Type B pancreatic cell (in vitro differentiated cells): ENCODE results near the gene MGAM2. TPM values are rescaled to one million over a fixed set of nuclear protein-coding genes. Genes with fewer than 3 reads are reported as not detected.
"Not testable (repeated sequence)": the region's sequence is repeated elsewhere in the genome, so short reads cannot be mapped to it uniquely, and the experiment has no call there.

Experiments
- DNase-seq: peaks from one replicate; pipeline ENCODE4 v3.0.0; 2021; ENCODE audit warnings: mixed read lengths; ENCODE audit not compliant: unreplicated experiment; ENCODE audit errors: extremely low spot score
- H3K27ac Mint-ChIP-seq: 2 replicates; pipeline ENCODE4 v1.8.0; 2021; ENCODE audit warnings: mild to moderate bottlenecking, mixed read lengths
- H3K27me3 Mint-ChIP-seq: 2 replicates; pipeline ENCODE4 v1.8.0; 2021; ENCODE audit warnings: mixed read lengths
- H3K36me3 Mint-ChIP-seq: 2 replicates; pipeline ENCODE4 v1.8.0; 2021; ENCODE audit warnings: mixed read lengths
- H3K4me1 Mint-ChIP-seq: one replicate; pipeline ENCODE4 v1.8.0; 2021; ENCODE audit warnings: mixed read lengths; ENCODE audit not compliant: unreplicated experiment
- H3K4me3 Mint-ChIP-seq: 2 replicates; pipeline ENCODE4 v1.8.0; 2021; ENCODE audit warnings: mild to moderate bottlenecking, mixed read lengths
- H3K9me3 Mint-ChIP-seq: 2 replicates; pipeline ENCODE4 v1.8.0; 2021; ENCODE audit warnings: mixed read lengths
- total RNA-seq: library from RNA; stranded (reverse); gene quantifications from 2 replicates; pipeline ENCODE4 v1.2.1, GENCODE V29; 2021; ENCODE audit warnings: low replicate concordance
- TF ChIP-seq, protein P1 (sequence below): fragments of 200-600 bp; sonication (generic); conservative IDR thresholded peaks from 2 replicates; pipeline ENCODE4 v1.5.0; 2021; ENCODE audit warnings: antibody characterized with exemption, mild to moderate bottlenecking

Gene MGAM2
- total RNA-seq, 1 donor from 2014 or later = 5.9 TPM

GRCh38 chr7:142097571-142097970, 13.9 kb upstream of the MGAM2 start:
- Mint-ChIP-seq H3K4me1 (no peaks in the 10 kb centered on the region), H3K27me3 (no peaks in the 10 kb centered on the region), H3K36me3 (no peaks in the 10 kb centered on the region), H3K27ac (no peak overlapping the region), H3K9me3 (no peaks in the 10 kb centered on the region), H3K4me3 (no peak overlapping the region)
- TF ChIP-seq, protein P1, sequence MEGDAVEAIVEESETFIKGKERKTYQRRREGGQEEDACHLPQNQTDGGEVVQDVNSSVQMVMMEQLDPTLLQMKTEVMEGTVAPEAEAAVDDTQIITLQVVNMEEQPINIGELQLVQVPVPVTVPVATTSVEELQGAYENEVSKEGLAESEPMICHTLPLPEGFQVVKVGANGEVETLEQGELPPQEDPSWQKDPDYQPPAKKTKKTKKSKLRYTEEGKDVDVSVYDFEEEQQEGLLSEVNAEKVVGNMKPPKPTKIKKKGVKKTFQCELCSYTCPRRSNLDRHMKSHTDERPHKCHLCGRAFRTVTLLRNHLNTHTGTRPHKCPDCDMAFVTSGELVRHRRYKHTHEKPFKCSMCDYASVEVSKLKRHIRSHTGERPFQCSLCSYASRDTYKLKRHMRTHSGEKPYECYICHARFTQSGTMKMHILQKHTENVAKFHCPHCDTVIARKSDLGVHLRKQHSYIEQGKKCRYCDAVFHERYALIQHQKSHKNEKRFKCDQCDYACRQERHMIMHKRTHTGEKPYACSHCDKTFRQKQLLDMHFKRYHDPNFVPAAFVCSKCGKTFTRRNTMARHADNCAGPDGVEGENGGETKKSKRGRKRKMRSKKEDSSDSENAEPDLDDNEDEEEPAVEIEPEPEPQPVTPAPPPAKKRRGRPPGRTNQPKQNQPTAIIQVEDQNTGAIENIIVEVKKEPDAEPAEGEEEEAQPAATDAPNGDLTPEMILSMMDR = no peak
- no peak for DNase-seq

DNA sequence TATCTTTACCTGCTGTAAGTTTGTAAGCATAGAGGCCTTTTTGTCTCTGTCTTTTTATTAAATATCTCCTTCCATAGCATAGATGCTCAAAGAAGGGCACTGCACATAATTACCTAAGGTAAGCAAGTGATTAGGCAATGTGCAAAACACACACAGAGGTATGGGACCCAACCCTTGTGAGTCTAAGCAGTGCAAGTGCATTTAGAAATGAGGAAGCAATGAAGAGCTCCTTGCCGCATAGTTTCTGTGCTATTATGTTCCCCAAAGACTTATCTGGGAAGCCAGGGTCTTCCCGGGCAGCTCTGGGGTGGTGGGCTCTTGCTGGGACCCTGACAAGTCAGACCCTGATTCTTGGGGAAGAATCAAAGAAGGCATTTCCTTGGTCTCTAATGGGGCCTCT, 13.5 kb upstream of the MGAM2 start:
- Mint-ChIP-seq H3K27me3 (no peaks in the 10 kb centered on the region), H3K27ac (no peak overlapping the region), H3K36me3 (no peaks in the 10 kb centered on the region), H3K4me1 (no peaks in the 10 kb centered on the region), H3K4me3 (no peak overlapping the region), H3K9me3 (no peaks in the 10 kb centered on the region)
- no peak for DNase-seq
- TF ChIP-seq, protein P1 = no peak

- H3K4me3 Mint-ChIP-seq, H3K27ac Mint-ChIP-seq, DNase-seq, H3K36me3 Mint-ChIP-seq, H3K27me3 Mint-ChIP-seq, H3K4me1 Mint-ChIP-seq, H3K9me3 Mint-ChIP-seq: not testable (repeated sequence)
These were observed 12.2 kb upstream of the MGAM2 start for GRCh38 chr7:142099347-142099746.

DNA sequence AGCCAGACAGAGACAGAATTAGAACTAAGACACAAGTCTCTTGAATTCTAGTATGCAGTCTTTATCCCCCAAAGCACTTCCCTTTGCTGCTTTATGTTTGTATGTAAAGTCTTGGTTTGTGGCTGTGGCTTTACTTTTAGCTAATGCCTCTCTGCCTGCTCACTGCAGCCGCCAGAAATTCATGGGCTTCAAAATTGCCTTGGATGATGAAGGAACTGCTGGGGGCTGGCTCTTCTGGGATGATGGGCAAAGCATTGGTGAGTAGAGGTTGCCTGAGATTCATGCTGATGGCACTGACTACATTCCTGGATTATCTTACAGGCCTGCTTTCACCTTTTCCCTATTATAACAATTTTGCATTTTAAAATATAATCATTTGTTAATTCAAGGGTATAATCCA, 10.9 kb upstream of the MGAM2 start:
- no peak overlapping the region for H3K27ac Mint-ChIP-seq
- H3K4me3 Mint-ChIP-seq = no peak overlapping the region
- no peaks in the 10 kb centered on the region for H3K27me3 Mint-ChIP-seq
- DNase-seq = no peak
- TF ChIP-seq, protein P1 = no peak
- no peaks in the 10 kb centered on the region for H3K36me3 Mint-ChIP-seq
- H3K9me3 Mint-ChIP-seq = no peaks in the 10 kb centered on the region
- H3K4me1 Mint-ChIP-seq = no peaks in the 10 kb centered on the region

DNA sequence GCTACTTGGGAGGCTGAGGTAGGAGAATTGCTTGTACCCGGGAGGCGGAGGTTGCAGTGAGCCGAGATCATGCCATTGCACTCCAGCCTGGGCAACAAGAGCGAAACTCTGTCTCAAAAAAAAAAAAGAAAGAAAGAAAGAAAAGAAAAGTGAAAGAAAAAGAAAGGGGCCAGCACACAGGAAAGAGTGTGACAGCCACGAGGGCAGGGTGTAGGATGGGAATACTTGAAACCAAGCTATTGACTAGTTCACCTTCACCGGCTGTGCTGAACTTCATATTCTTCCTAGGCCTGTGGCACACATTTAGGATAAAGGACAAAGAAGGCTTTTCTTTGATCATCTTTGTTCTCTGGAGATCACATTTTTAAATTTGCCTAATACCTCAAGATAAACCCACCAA, 9.7 kb upstream of the MGAM2 start:
- not testable (repeated sequence) for H3K27ac Mint-ChIP-seq, H3K9me3 Mint-ChIP-seq, DNase-seq, H3K36me3 Mint-ChIP-seq, H3K4me1 Mint-ChIP-seq, H3K4me3 Mint-ChIP-seq, H3K27me3 Mint-ChIP-seq

GRCh38 chr7:142104550-142105527, 6.7 kb upstream of the MGAM2 start:
- no peak for DNase-seq
- TF ChIP-seq, protein P1 = no peak
- Mint-ChIP-seq H3K27me3 (no peaks in the 10 kb centered on the region), H3K4me1 (no peaks in the 10 kb centered on the region), H3K9me3 (no peaks in the 10 kb centered on the region), H3K36me3 (no peaks in the 10 kb centered on the region), H3K4me3 (no peak overlapping the region), H3K27ac (peak overlapping the region; percentile 73)
